Motor neuron (in vitro differentiated cells): ENCODE data around the gene CTSC. TPM values are rescaled to one million over a fixed set of nuclear protein-coding genes. Genes with fewer than 3 reads are reported as not detected.
"Not testable (repeated sequence)": the region's sequence is repeated elsewhere in the genome, so short reads cannot be mapped to it uniquely, and the experiment has no call there.

Experiments
- ATAC-seq, 8 experiments: fragments of 200-7000 bp; cut with Tn5 transposase; replicated peaks in 6 of 8; 2 replicates each; pipeline ENCODE4 v1.8.0; 2021; ENCODE audit warnings: mild to moderate bottlenecking in 8 of 8, moderate library complexity in 8 of 8
- H3K27ac ChIP-seq, 2 donors: fragments of 250-450 bp; sonication (Bioruptor Pico); 2 replicates each; pipeline ENCODE4 v1.9.0; 2021; ENCODE audit warnings: antibody characterized with exemption in 2 of 2, mild to moderate bottlenecking in 2 of 2, moderate library complexity in 1 of 2
- H3K4me1 ChIP-seq, 2 donors: fragments of 250-450 bp; sonication (Bioruptor Pico); replicated peaks in 1 of 2; 2 replicates each; pipeline ENCODE4 v1.6.1; 2021; ENCODE audit warnings: antibody characterized with exemption in 2 of 2, mild to moderate bottlenecking in 2 of 2, moderate library complexity in 1 of 2
- H3K4me3 ChIP-seq, 5 donors: fragments of 250-450 bp; sonication (Bioruptor Pico); 2 replicates each; pipeline ENCODE4 v1.9.0; 2021; ENCODE audit warnings: antibody characterized with exemption in 5 of 5, mild to moderate bottlenecking in 5 of 5, moderate library complexity in 4 of 5
- WGBS, 10 experiments: fragments of 450-650 bp; shearing (Covaris generic); methylation state at CpG; one replicate each; pipeline ENCODE4 v1.0.0; 2022; 5-methylcytosine and 5-hydroxymethylcytosine counted together
- in situ Hi-C, 9 experiments: fragments of 400-800 bp; cut with MboI; loops; one replicate each; pipeline ENCODE4 v1.15.0; 2021; ENCODE audit warnings: low sequenced_read_pairs in 9 of 9, low pct_unique_long_range_greater_than_20kb in 2 of 9; ENCODE audit not compliant: unreplicated experiment in 9 of 9
- total RNA-seq, 8 experiments: library from RNA; unstranded; fragments of 300-600 nt; gene quantifications; 2 replicates each; pipeline versions ENCODE4 v1.2.3 to v1.2.4, GENCODE V29; 2022

The CTSC gene
- total RNA-seq, 8 experiments from 2014 or later, result 7.2 to 199 (median 32.4) TPM

GRCh38 chr11:88249706-88250105 lies 87.8 kb downstream of the CTSC start:
- Histone ChIP-seq H3K27ac (no peak overlapping the region), H3K4me1 (no peaks in the 10 kb centered on the region), H3K4me3 (no peak overlapping the region)
- in situ Hi-C loops, result loop anchor here in 1 of 9 experiments (25.0 kb wide), 1 partner anchor 113 kb away; no protein-coding TSS in a partner anchor
- ATAC-seq, result no peak
- 78 to 100% (median 100%) methylated on average over 1 of the region's 1 CpG; no CpG with 5 or more reads in 3 of the 10 experiments for WGBS, 10 experiments

GRCh38 chr11:88246696-88247095 lies 90.8 kb downstream of the CTSC start:
- no peak overlapping the region for H3K27ac ChIP-seq
- no peak overlapping the region for H3K4me3 ChIP-seq
- 0 to 100% (median 50%) methylated on average over 1 to 3 of the region's 3 CpGs; no CpG with 5 or more reads in 3 of the 10 experiments for WGBS, 10 experiments
- no peaks in the 10 kb centered on the region for H3K4me1 ChIP-seq
- in situ Hi-C loops, result no loop called here
- peak in 2 of 8 experiments; percentile 86 to 94 for ATAC-seq

GRCh38 chr11:88245576-88245975 lies 92.0 kb downstream of the CTSC start:
- in situ Hi-C loops, H3K27ac ChIP-seq, H3K4me1 ChIP-seq, ATAC-seq, H3K4me3 ChIP-seq: not testable (repeated sequence)
- WGBS, 10 experiments, result 100% methylated on average over 1 of the region's 2 CpGs; no CpG with 5 or more reads in 9 of the 10 experiments

Other genes with a start within 250 kb of the CTSC start
- 10 to 100 TPM in 1 of 8 experiments, 1 to 10 TPM in 5, under 1 TPM in 1, not detected in 1; 0.81 to 16.6 (median 1.6) TPM for gene RAB38, start 162.3 kb downstream of the CTSC start, total RNA-seq